Hepatocyte (in vitro differentiated cells): ENCODE measurements around the gene PTPRM.

Experiments used
- EZH2 ChIP-seq: fragments of 200-600 bp; sonication (generic); IDR thresholded peaks from 2 replicates; pipeline ENCODE4 v1.6.1; 2016; ENCODE audit warnings: antibody characterized with exemption, mild to moderate bottlenecking, borderline replicate concordance
- TF ChIP-seq, protein P1 (sequence below): fragments of 200-600 bp; sonication (generic); IDR thresholded peaks from 2 replicates; pipeline ENCODE4 v1.5.1; 2016; ENCODE audit warnings: antibody characterized with exemption, mild to moderate bottlenecking; ENCODE audit not compliant: poor library complexity

DNA sequence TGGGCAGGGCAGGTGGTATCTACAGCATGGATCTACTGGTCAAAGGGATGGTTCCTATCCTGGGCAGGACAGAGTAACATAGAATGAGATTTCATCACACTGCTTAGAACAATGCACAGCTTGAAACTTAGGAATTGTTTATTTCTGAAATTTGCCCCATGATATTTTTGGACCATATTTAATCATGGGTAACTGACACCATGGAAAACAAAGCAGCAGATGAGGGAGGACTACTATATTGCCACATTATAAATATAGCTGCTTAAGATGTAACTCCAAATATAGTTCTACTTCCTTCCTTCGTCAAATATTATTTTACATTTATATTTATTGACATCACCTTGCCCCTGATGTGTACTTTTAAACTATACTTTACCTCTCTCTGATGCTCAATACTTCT is 254.7 kb downstream of the PTPRM start:
- TF ChIP-seq, protein P1, sequence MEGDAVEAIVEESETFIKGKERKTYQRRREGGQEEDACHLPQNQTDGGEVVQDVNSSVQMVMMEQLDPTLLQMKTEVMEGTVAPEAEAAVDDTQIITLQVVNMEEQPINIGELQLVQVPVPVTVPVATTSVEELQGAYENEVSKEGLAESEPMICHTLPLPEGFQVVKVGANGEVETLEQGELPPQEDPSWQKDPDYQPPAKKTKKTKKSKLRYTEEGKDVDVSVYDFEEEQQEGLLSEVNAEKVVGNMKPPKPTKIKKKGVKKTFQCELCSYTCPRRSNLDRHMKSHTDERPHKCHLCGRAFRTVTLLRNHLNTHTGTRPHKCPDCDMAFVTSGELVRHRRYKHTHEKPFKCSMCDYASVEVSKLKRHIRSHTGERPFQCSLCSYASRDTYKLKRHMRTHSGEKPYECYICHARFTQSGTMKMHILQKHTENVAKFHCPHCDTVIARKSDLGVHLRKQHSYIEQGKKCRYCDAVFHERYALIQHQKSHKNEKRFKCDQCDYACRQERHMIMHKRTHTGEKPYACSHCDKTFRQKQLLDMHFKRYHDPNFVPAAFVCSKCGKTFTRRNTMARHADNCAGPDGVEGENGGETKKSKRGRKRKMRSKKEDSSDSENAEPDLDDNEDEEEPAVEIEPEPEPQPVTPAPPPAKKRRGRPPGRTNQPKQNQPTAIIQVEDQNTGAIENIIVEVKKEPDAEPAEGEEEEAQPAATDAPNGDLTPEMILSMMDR = no peak
- TF ChIP-seq EZH2 = no peak
